Thyroid gland (tissue), 4 donors: ENCODE measurements around the gene TTC31. TPM values are rescaled to one million over a fixed set of nuclear protein-coding genes. Genes with fewer than 3 reads are reported as not detected.
"Not testable (repeated sequence)": the region's sequence is repeated elsewhere in the genome, so short reads cannot be mapped to it uniquely, and the experiment has no call there.

Source experiments
- DNase-seq, 2 donors: peaks; one replicate each; pipeline ENCODE4 v3.0.0-alpha.2; 2019
- H3K27ac ChIP-seq, 3 donors: fragments of 200-600 bp; sonication (generic); 1 replicate in 2 of 3; 2 replicates in 1 of 3; pipeline ENCODE4 v1.5.1; 2016 to 2019; ENCODE audit warnings: mild to moderate bottlenecking in 1 of 3, moderate library complexity in 1 of 3
- H3K27me3 ChIP-seq: fragments of 200-600 bp; sonication (generic); one replicate; pipeline ENCODE4 v1.5.1; 2019
- H3K36me3 ChIP-seq, 2 donors: fragments of 200-600 bp; sonication (generic); one replicate each; pipeline ENCODE4 v1.5.1; 2016 to 2019
- H3K4me1 ChIP-seq, 2 donors: fragments of 200-600 bp; sonication (generic); one replicate each; pipeline ENCODE4 v1.5.1; 2017 to 2019
- H3K4me3 ChIP-seq, 3 donors: fragments of 200-600 bp; sonication (generic); replicated peaks in 1 of 3; 1 replicate in 2 of 3; 2 replicates in 1 of 3; pipeline ENCODE4 v1.5.1; 2016; ENCODE audit warnings: mild to moderate bottlenecking in 1 of 3
- H3K9me3 ChIP-seq: fragments of 200-600 bp; sonication (generic); one replicate; pipeline ENCODE4 v1.5.1; 2017
- POLR2A ChIP-seq, 2 donors: fragments of 450-650 bp; IDR thresholded peaks; one replicate each; pipeline ENCODE4 v1.6.1; 2017; ENCODE audit warnings: antibody characterized with exemption in 2 of 2, mild to moderate bottlenecking in 2 of 2, moderate library complexity in 1 of 2
- WGBS, 2 donors: methylation state at CpG; one replicate each; pipeline ENCODE4 v1.1.5; 2017; 5-methylcytosine and 5-hydroxymethylcytosine counted together
- intact Hi-C: fragments of 100-400 bp; cut with DNase I; formaldehyde crosslinking; loops from one replicate; pipeline ENCODE4 v1.15.1; 2023
- total RNA-seq, 4 donors: library from RNA; depleted of rRNA; stranded (reverse); fragments of >200 nt; gene quantifications; one replicate each; pipeline ENCODE4 v1.2.3, GENCODE V29; 2016
- TF ChIP-seq, protein P1 (sequence below), 6 experiments: fragments of 200-600 bp in 3 of 6; fragments of 450-650 bp in 3 of 6; sonication (generic) in 3 of 6; IDR thresholded peaks; one replicate each; pipeline ENCODE4 v1.5.1; 2016 to 2019; ENCODE audit warnings: antibody characterized with exemption in 6 of 6, mild to moderate bottlenecking in 2 of 6, inconsistent platforms in 1 of 6, moderate library complexity in 1 of 6

Gene TTC31
- total RNA-seq, 4 donors from 2014 or later = 18.9 to 38.0 (median 22.4) TPM

DNA sequence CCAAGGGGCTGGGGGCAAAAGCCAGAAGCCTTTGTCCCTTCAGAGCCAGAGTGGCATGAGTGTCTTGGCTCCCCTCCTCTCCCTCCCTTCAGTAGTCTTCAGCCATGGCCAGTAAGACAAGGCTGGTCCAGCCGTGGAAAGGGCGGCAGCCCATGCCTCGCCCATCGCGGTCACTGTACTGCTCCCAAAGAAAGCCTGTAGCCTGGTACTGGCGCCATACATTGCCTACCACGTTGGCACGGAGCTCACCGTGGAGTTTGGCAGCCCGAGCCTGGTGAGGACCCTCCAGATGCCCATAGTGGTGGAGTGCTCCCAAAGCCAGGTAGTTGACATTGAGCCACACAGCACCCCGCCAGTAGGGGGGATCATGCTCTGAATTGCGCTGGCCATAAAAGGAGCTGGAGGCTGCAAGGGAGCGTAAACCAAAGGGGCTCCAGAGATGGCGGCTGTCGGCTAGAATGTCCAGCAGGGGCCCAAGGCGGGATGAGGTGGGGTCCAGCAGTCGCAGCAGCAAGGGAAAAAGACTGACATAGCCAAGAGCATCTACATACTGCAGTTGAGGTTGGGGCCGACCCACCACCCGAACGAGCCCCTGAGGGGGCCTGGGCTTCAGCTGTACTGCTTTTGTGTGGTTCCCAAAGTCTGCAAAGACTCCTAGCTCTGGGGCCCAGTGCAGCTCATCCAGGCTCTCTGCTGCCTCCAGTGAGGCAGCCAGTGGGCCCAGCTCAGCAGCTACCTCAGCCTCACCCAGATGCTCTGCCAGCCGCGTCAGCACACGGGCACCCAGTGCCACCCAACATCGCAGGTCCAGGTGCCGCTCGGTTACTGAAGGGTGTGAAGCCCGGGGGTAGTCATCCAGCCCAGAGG lies 21.5 kb upstream of the TTC31 start:
- no peaks in the 10 kb centered on the region for H3K27me3 ChIP-seq
- H3K27ac ChIP-seq = no peak overlapping the region
- no peaks in the 10 kb centered on the region for H3K9me3 ChIP-seq
- TF ChIP-seq, protein P1, sequence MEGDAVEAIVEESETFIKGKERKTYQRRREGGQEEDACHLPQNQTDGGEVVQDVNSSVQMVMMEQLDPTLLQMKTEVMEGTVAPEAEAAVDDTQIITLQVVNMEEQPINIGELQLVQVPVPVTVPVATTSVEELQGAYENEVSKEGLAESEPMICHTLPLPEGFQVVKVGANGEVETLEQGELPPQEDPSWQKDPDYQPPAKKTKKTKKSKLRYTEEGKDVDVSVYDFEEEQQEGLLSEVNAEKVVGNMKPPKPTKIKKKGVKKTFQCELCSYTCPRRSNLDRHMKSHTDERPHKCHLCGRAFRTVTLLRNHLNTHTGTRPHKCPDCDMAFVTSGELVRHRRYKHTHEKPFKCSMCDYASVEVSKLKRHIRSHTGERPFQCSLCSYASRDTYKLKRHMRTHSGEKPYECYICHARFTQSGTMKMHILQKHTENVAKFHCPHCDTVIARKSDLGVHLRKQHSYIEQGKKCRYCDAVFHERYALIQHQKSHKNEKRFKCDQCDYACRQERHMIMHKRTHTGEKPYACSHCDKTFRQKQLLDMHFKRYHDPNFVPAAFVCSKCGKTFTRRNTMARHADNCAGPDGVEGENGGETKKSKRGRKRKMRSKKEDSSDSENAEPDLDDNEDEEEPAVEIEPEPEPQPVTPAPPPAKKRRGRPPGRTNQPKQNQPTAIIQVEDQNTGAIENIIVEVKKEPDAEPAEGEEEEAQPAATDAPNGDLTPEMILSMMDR (IDR thresholded peaks at IDR 0.05) = no peak
- TF ChIP-seq POLR2A (IDR thresholded peaks at IDR 0.05) = no peak
- no peak overlapping the region for H3K4me3 ChIP-seq
- peaks cover 7 to 12% of the 10 kb centered on the region in 2 donors for H3K36me3 ChIP-seq
- intact Hi-C loops = no loop called here
- WGBS, 2 donors = 89 to 96% methylated on average over 17 to 26 of the region's 27 CpGs
- H3K4me1 ChIP-seq = peaks cover 26 to 27% of the 10 kb centered on the region in 2 donors
- DNase-seq = no peak

DNA sequence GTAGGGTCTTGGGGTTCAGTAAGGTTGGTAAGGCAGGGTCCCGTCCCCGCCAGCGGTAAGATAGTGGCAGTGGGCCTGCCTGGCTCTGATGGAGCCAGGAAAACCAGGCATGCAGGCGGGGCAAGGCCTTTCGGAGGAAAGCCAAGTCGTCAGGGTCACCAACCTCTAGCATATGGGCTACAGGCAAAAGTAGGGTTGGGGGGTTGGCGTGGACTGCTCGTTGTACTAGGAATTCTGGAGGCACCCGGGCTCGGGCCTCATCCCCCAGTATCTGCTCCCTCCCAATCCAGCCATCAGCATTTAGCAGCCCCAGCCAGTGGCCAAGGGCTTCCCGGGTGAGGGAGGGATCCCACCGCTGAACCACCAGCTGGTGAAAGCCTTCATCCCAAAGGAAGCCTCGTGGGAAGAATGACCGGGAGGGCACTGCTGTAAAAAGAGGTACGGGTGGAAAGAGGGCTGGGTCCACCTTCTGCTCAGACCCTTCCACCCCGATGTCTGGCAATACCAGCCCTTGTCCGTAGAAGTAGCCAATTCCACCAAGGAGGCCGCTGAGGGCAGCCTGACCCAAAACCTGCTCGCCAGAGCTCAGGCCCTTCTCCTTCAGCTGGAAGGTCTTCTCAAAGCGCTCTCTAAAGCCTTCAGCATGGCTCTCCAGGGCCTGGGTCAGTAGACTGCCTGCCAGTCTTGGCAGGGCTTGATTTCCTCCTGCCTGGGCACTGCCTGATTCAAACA lies 20.7 kb upstream of the TTC31 start:
- no peak overlapping the region for H3K4me3 ChIP-seq
- H3K36me3 ChIP-seq = peaks cover 7 to 12% of the 10 kb centered on the region in 2 donors
- H3K9me3 ChIP-seq = no peaks in the 10 kb centered on the region
- WGBS, 2 donors = 92 to 94% methylated on average over 10 to 18 of the region's 20 CpGs
- intact Hi-C loops = no loop called here
- no peaks in the 10 kb centered on the region for H3K27me3 ChIP-seq
- DNase-seq = no peak
- H3K27ac ChIP-seq = no peak overlapping the region
- TF ChIP-seq, protein P1 (IDR thresholded peaks at IDR 0.05) = no peak
- no peak for TF ChIP-seq POLR2A (IDR thresholded peaks at IDR 0.05)
- H3K4me1 ChIP-seq = peaks cover 19 to 20% of the 10 kb centered on the region in 2 donors

DNA sequence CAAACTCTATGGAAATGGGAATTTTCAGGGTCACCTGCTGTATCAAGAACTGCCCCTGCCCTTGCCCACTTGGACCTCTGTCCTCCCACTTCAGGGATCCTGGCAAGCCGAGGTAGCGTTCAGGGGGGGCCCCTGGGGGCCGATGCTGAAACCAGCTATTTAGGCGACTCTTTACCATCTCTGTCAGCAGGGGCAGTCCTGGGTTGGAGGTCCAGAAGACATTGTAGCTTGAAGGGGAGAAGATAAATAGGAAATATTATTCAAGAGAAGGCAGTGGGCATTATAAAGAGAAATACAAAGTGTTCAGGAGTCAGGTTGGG lies 20.1 kb upstream of the TTC31 start:
- Histone ChIP-seq H3K4me3 (no peak overlapping the region), H3K4me1 (peaks cover 18% of the 10 kb centered on the region in 2 donors), H3K27ac (no peak overlapping the region), H3K9me3 (no peaks in the 10 kb centered on the region), H3K36me3 (peaks cover 7 to 12% of the 10 kb centered on the region in 2 donors), H3K27me3 (no peaks in the 10 kb centered on the region)
- TF ChIP-seq, protein P1 (IDR thresholded peaks at IDR 0.05) = no peak
- TF ChIP-seq POLR2A (IDR thresholded peaks at IDR 0.05) = no peak
- intact Hi-C loops = no loop called here
- DNase-seq = no peak
- 76 to 77% methylated on average over 4 of the region's 4 CpGs for WGBS, 2 donors

DNA sequence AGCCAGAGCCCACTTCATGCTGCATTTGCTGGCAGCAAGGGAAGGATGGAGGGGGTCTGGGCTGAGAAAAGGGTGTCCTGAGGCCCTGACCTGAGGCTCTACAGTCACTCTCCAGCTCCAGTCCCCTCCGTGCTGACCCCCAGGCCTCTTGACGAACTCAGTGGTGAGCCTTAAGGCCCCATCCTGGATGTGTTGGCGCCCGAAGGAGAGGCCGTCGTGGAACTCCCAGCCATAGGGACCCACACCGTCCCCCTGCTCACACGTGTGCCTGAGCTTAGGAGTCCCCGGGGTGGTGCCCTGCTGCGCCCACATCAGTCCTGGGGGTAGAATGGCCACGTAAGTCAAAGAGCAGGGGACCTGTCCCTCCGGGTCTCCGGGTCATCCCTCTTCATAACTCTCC lies 18.5 kb upstream of the TTC31 start:
- TF ChIP-seq POLR2A (IDR thresholded peaks at IDR 0.05) = no peak
- TF ChIP-seq, protein P1 (IDR thresholded peaks at IDR 0.05) = no peak
- Histone ChIP-seq H3K4me3 (peak overlapping the region; percentile 22 to 94 (median 91)), H3K9me3 (no peaks in the 10 kb centered on the region), H3K27me3 (no peaks in the 10 kb centered on the region), H3K36me3 (peaks cover 7 to 12% of the 10 kb centered on the region in 2 donors), H3K4me1 (peaks cover 12 to 13% of the 10 kb centered on the region in 2 donors), H3K27ac (peak overlapping the region in 2 of 3 donors; percentile 16 to 67)
- 4 to 8% methylated on average over 2 to 13 of the region's 13 CpGs for WGBS, 2 donors
- peak in 1 of 2 donors; percentile 8 for DNase-seq
- intact Hi-C loops = no loop called here

DNA sequence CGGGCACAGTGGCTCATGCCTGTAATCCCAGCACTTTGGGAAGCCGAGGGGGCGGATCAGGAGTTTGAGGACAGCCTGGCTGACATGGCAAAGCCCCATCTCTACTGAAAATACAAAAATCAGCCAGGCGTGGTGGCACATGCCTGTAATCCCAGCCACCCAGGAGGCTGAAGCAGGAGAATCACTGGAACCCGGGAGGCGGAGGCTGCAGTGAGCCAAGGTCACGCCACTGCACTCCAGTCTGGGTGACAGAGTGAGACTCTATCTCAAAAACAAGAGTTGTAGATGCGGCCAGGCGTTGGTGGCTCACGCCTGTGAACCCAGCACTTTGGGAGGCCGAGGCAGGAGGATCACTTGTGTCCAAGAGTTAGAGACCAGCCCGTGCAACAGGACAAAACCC lies 12.1 kb upstream of the TTC31 start:
- peaks cover 14 to 16% of the 10 kb centered on the region in 2 donors for H3K36me3 ChIP-seq
- DNase-seq, H3K27ac ChIP-seq, intact Hi-C loops, H3K4me3 ChIP-seq, H3K9me3 ChIP-seq, H3K27me3 ChIP-seq: not testable (repeated sequence)
- peaks cover 7 to 16% of the 10 kb centered on the region in 2 donors for H3K4me1 ChIP-seq
- 91 to 99% methylated on average over 12 of the region's 12 CpGs for WGBS, 2 donors
